Measurements from ENCODE around the gene GASK1B. TPM values are rescaled to one million over a fixed set of nuclear protein-coding genes. Genes with fewer than 3 reads are reported as not detected.

Gene GASK1B
- total RNA-seq, 1 donor from 2014 or later: 1.8 TPM

- no peaks in the 10 kb centered on the region for H3K36me3 ChIP-seq (ENCODE audit: control insufficient read depth, insufficient read depth, low read length)
- TF ChIP-seq CTCF (IDR thresholded peaks at IDR 0.05; ENCODE audit: insufficient read depth, low read length, poor library complexity, severe bottlenecking): no peak
- H3K27me3 ChIP-seq (ENCODE audit: control insufficient read depth, insufficient read depth, low read length): no peaks in the 10 kb centered on the region
- no peak overlapping the region for H3K4me3 ChIP-seq (ENCODE audit: low read depth, low read length)
- DNase-seq (ENCODE audit: low read depth): no peak
Observed at GRCh38 chr4:158128540-158128939, 44.3 kb downstream of the GASK1B start.

GRCh38 chr4:158125310-158125709, 47.5 kb downstream of the GASK1B start:
- no peak for TF ChIP-seq CTCF (IDR thresholded peaks at IDR 0.05; ENCODE audit: insufficient read depth, low read length, poor library complexity, severe bottlenecking)
- Histone ChIP-seq H3K4me3 (ENCODE audit: low read depth, low read length) (no peak overlapping the region), H3K36me3 (ENCODE audit: control insufficient read depth, insufficient read depth, low read length) (no peaks in the 10 kb centered on the region), H3K27me3 (ENCODE audit: control insufficient read depth, insufficient read depth, low read length) (no peaks in the 10 kb centered on the region)
- no peak for DNase-seq (ENCODE audit: low read depth)

Other genes with a start within 250 kb of the GASK1B start
- gene TMEM144, start 37.5 kb upstream of the GASK1B start, total RNA-seq: 8.4 and 12.2 TPM in 2 replicates